Uterus (tissue), 2 donors: ENCODE data around the gene GPR137.

Source experiments
- CTCF ChIP-seq, 4 experiments: fragments of 200-600 bp in 2 of 4; fragments of 450-650 bp in 2 of 4; sonication (generic) in 2 of 4; IDR thresholded peaks; one replicate each; pipeline ENCODE4 v1.5.1; 2016 to 2019; ENCODE audit warnings: antibody characterized with exemption in 4 of 4, mild to moderate bottlenecking in 2 of 4, moderate library complexity in 1 of 4
- POLR2A ChIP-seq, 2 donors: fragments of 450-650 bp; IDR thresholded peaks; one replicate each; pipeline ENCODE4 v1.6.1; 2016; ENCODE audit warnings: antibody characterized with exemption in 2 of 2, mild to moderate bottlenecking in 1 of 2, moderate library complexity in 1 of 2

GRCh38 chr11:64269540-64270220 is 16.0 kb upstream of the GPR137 start:
- peak in 2 of 4 experiments; percentile 29 to 38 for TF ChIP-seq CTCF (IDR thresholded peaks at IDR 0.05)
- peak; percentile 9 to 58 for TF ChIP-seq POLR2A (IDR thresholded peaks at IDR 0.05)
